SK-N-MC (cell line): ENCODE results near the gene PCK2.

Source experiments
- EZH2 ChIP-seq: fragments of 200-600 bp; sonication (generic); IDR thresholded peaks from one replicate; pipeline ENCODE4 v1.6.1; 2017; ENCODE audit warnings: antibody characterized with exemption
- FOXP2 ChIP-seq: optimal IDR thresholded peaks from 2 replicates; pipeline ENCODE3; 2011; ENCODE audit warnings: mild to moderate bottlenecking, moderate library complexity; ENCODE audit not compliant: insufficient read depth; ENCODE audit errors: extremely low read length, control extremely low read depth
- POLR2AphosphoS5 ChIP-seq: IDR thresholded peaks from 2 replicates; pipeline ENCODE4 v1.6.1; 2012; ENCODE audit warnings: mild to moderate bottlenecking, low read depth, low read length, borderline replicate concordance

- TF ChIP-seq EZH2, result no peak
- no peak for TF ChIP-seq POLR2AphosphoS5
- TF ChIP-seq FOXP2, result no peak
Observed at GRCh38 chr14:24100982-24101494, 6.9 kb downstream of the PCK2 start.
